Measurements from ENCODE around the gene GPD1. TPM values are rescaled to one million over a fixed set of nuclear protein-coding genes. Genes with fewer than 3 reads are reported as not detected.

Gene GPD1
- total and polyA plus RNA-seq, 10 of the 15 experiments (the other 5 are each of a cell fraction or from before 2014, with no cell fraction given), result 0.04 to 0.61 (median 0.26) TPM; not detected in 1

DNA sequence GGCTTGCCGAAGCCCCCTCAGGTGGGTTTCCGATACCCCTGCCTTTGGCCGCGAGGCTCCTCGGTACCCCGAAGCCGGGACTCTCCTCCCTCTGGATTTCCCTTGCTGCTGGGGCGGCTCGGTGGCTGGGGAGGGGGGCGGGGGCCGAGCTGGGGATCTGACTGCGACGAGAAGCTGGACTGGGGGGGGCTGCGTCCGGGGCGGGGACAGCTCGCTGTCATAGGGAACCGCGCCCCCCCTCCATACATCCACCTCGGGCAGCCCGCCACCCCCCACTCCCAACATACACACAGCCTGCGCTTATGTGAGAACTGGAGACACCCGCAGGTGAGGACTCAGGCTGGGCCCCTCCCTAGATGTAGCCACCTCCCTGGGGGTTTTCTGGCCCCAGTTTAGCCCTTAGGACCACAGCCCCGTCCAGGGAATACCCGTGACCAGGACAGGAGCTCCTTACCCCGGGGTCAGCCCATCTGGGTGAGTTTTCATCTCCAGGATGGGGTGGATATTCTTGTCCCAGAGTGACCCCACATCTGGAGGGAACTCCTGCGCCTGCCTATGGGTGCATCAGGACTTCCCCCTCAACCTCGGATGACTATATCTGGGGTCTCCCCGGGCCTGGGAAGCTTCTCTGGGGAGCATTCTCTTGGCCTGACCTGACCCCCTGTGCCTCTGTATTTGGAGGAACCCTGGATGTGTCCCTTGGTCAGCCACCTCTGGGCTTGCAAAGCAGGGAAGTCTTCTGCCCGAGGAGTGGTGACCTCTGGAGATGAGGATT, 45.7 kb upstream of the GPD1 start:
- 20% methylated on average over 15 of the region's 30 CpGs for WGBS (ENCODE audit: insufficient coverage, insufficient replicate concordance, low lambda C conversion rate, missing lambda C conversion rate)
- peak overlapping the region; percentile 86; the same call in 1 of the 2 replicates for H3K4me2 ChIP-seq (ENCODE audit: control insufficient read depth, insufficient read depth)
- no peaks in the 10 kb centered on the region for H3K36me3 ChIP-seq (ENCODE audit: control insufficient read depth in 2 of 2, insufficient read depth in 2 of 2, low read length in 1 of 2)
- H3K4me3 ChIP-seq, result no peak overlapping the region; the same call in 1 of the 2 replicates
- POLR2A ChIA-PET, result interaction anchor here (0.5 kb wide), 1 partner anchor 174 kb away, joined by 3 read pairs; no protein-coding TSS in a partner anchor
- in situ Hi-C loops (cut with MboI), result no loop called here
- H3K9me3 ChIP-seq (replicated peaks; ENCODE audit: control insufficient read depth, insufficient read depth, low read length), result no peaks in the 10 kb centered on the region
- intact Hi-C loops (cut with micrococcal nuclease; ENCODE audit: unreplicated experiment), result loop anchor here (2.0 to 10.0 kb wide), 2 partner anchors 19 to 193 kb away; no protein-coding TSS in a partner anchor
- H3K9ac ChIP-seq (ENCODE audit: control insufficient read depth, insufficient read depth, low read length), result no peak overlapping the region
- no peaks in the 10 kb centered on the region for H3K79me2 ChIP-seq (ENCODE audit: control insufficient read depth, insufficient read depth, low read length)
- H3K27ac ChIP-seq (ENCODE audit: control insufficient read depth, insufficient read depth), result no peak overlapping the region
- CTCF ChIA-PET, result interaction anchor here (1.0 to 2.8 kb wide), 4 partner anchors 12 to 91 kb away, joined by 3 to 12 read pairs (median 4); no protein-coding TSS in a partner anchor
- SMC1A ChIA-PET (ENCODE audit: uncharacterized antibody, unreplicated experiment), result no interaction called here
- no peak overlapping the region; the same call in 1 of the 2 replicates for H2AFZ ChIP-seq (ENCODE audit: control insufficient read depth, low read depth, low read length)
- RAD21 ChIA-PET (ENCODE audit: unreplicated experiment), result interaction anchor here (0.6 to 0.9 kb wide), 2 partner anchors 50 to 78 kb away, joined by 3 read pairs; no protein-coding TSS in a partner anchor
- H4K20me1 ChIP-seq (ENCODE audit: control insufficient read depth, insufficient read depth), result no peaks in the 10 kb centered on the region
- no TSS peak for BruUV-seq (replicated peaks)
- peaks cover 8 to 17% of the 10 kb centered on the region in 2 experiments; a peak in 3 of 4 replicates for H3K27me3 ChIP-seq (replicated peaks in 1 of 2; ENCODE audit: control insufficient read depth in 2 of 2, insufficient read depth in 2 of 2, low read length in 1 of 2)
- 0 out of 2 replicates have a peak, but pooled peaks cover 4% of the 10 kb centered on the region for H3K4me1 ChIP-seq (ENCODE audit: control insufficient read depth, insufficient read depth, low read length)
- DNase-seq (ENCODE audit: low read depth, low spot score) (no peak), ATAC-seq (no peak), FAIRE-seq (no peak)
- TF ChIP-seq, protein P1, sequence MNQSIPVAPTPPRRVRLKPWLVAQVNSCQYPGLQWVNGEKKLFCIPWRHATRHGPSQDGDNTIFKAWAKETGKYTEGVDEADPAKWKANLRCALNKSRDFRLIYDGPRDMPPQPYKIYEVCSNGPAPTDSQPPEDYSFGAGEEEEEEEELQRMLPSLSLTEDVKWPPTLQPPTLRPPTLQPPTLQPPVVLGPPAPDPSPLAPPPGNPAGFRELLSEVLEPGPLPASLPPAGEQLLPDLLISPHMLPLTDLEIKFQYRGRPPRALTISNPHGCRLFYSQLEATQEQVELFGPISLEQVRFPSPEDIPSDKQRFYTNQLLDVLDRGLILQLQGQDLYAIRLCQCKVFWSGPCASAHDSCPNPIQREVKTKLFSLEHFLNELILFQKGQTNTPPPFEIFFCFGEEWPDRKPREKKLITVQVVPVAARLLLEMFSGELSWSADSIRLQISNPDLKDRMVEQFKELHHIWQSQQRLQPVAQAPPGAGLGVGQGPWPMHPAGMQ (IDR thresholded peaks at IDR 0.05; ENCODE audit: borderline replicate concordance), result no peak
- TF ChIP-seq, protein P2, sequence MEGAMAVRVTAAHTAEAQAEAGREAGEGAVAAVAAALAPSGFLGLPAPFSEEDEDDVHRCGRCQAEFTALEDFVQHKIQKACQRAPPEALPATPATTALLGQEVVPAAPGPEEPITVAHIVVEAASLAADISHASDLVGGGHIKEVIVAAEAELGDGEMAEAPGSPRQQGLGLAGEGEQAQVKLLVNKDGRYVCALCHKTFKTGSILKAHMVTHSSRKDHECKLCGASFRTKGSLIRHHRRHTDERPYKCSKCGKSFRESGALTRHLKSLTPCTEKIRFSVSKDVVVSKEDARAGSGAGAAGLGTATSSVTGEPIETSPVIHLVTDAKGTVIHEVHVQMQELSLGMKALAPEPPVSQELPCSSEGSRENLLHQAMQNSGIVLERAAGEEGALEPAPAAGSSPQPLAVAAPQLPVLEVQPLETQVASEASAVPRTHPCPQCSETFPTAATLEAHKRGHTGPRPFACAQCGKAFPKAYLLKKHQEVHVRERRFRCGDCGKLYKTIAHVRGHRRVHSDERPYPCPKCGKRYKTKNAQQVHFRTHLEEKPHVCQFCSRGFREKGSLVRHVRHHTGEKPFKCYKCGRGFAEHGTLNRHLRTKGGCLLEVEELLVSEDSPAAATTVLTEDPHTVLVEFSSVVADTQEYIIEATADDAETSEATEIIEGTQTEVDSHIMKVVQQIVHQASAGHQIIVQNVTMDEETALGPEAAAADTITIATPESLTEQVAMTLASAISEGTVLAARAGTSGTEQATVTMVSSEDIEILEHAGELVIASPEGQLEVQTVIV (IDR thresholded peaks at IDR 0.05; ENCODE audit: borderline replicate concordance, partially characterized antibody), result no peak
- no peak for TF ChIP-seq CBX5 (IDR thresholded peaks at IDR 0.05; ENCODE audit: low read depth)
- no peak for TF ChIP-seq MEF2B (IDR thresholded peaks at IDR 0.05; ENCODE audit: partially characterized antibody, poor library complexity, severe bottlenecking)
- no peak for TF ChIP-seq NFIC (IDR thresholded peaks at IDR 0.05; ENCODE audit: low read depth, low read length)
- no peak for TF ChIP-seq POLR2AphosphoS5 (IDR thresholded peaks at IDR 0.05; ENCODE audit: low read length)
- TF ChIP-seq SP1 (IDR thresholded peaks at IDR 0.05; ENCODE audit: low read depth, low read length), result no peak
- TF ChIP-seq TARDBP (IDR thresholded peaks at IDR 0.05; ENCODE audit: borderline replicate concordance), result no peak
- no peak for TF ChIP-seq RCOR1 (conservative IDR thresholded peaks at IDR 0.05; ENCODE audit: low read depth, low read length)
- no peak for TF ChIP-seq ZBED1 (IDR thresholded peaks at IDR 0.05; ENCODE audit: borderline replicate concordance)
- TF ChIP-seq SREBF1 (IDR thresholded peaks at IDR 0.05; ENCODE audit: low read length), result no peak
- TF ChIP-seq ZNF384 (IDR thresholded peaks at IDR 0.05; ENCODE audit: borderline replicate concordance, low read depth, low read length), result no peak
- TF ChIP-seq WRNIP1 (IDR thresholded peaks at IDR 0.05; ENCODE audit: borderline replicate concordance, low read depth, low read length), result no peak
- no peak for TF ChIP-seq YBX1 (IDR thresholded peaks at IDR 0.05)
- TF ChIP-seq ZBTB4 (CRISPR knock-in tag; IDR thresholded peaks at IDR 0.05), result no peak

Measured in GM12878 (cell line).